GM12878 (cell line): Measurements from ENCODE around the gene SHH. TPM values are rescaled to one million over a fixed set of nuclear protein-coding genes. Genes with fewer than 3 reads are reported as not detected.

Experiments
- ATAC-seq: fragments of 200-7000 bp; cut with Tn5 transposase; 3 replicates; pipeline ENCODE4 v1.9.1; 2020; ENCODE audit warnings: mild to moderate bottlenecking, moderate library complexity
- BruUV-seq: library from RNA; stranded (reverse); fragments of 400-500 nt; replicated peaks from 2 replicates; lab custom pipeline; 2021; lab: Mats Ljungman, UMichigan
- CTCF ChIA-PET: fragments of 300-600 bp; sonication (Branson Sonifier 250); formaldehyde crosslinking; extraction: SDS; loops from one replicate; lab custom pipeline; 2021; ENCODE audit warnings: inconsistent platforms; lab: Yijun Ruan, JAX
- POLR2A ChIA-PET: fragments of 350-600 bp; formaldehyde crosslinking; extraction: SDS; loops from one replicate; lab custom pipeline; 2021; ENCODE audit warnings: inconsistent platforms; lab: Charles Lee
- RAD21 ChIA-PET: fragments of 300-600 bp; sonication (Branson Sonifier 250); formaldehyde crosslinking; loops from one replicate; lab custom pipeline; 2023; ENCODE audit warnings: antibody characterized with exemption; ENCODE audit not compliant: unreplicated experiment; lab: Charles Lee
- SMC1A ChIA-PET: fragments of 300-600 bp; sonication (Branson Sonifier 250); formaldehyde crosslinking; loops from one replicate; lab custom pipeline; 2023; ENCODE audit not compliant: unreplicated experiment, uncharacterized antibody; lab: Charles Lee
- DNase-seq: peaks from one replicate; pipeline ENCODE4 v3.0.0-alpha.2; 2011; ENCODE audit warnings: low read depth, low spot score
- FAIRE-seq: peaks from 3 replicates; lab custom pipeline; 2011; peaks lifted over from hg19 to GRCh38; lab: Jason Lieb, UNC
- H2AFZ ChIP-seq: 2 replicates; pipeline ENCODE4 v1.6.0; 2011; ENCODE audit warnings: low read depth, low read length, control low read depth; ENCODE audit not compliant: control insufficient read depth
- H3K27ac ChIP-seq: 2 replicates; pipeline ENCODE4 v1.5.1; 2011; ENCODE audit warnings: control low read depth; ENCODE audit not compliant: control insufficient read depth, insufficient read depth
- H3K27me3 ChIP-seq, 2 experiments: replicated peaks in 1 of 2; 2 replicates each; pipeline versions ENCODE4 v1.6.0 to v1.6.1; 2011; ENCODE audit warnings: low read length in 1 of 2; ENCODE audit not compliant: control insufficient read depth in 2 of 2, insufficient read depth in 2 of 2
- H3K36me3 ChIP-seq, 2 experiments: 2 replicates each; pipeline ENCODE4 v1.5.1; 2011; ENCODE audit warnings: low read length in 1 of 2; ENCODE audit not compliant: control insufficient read depth in 2 of 2, insufficient read depth in 2 of 2
- H3K4me1 ChIP-seq: 2 replicates; pipeline ENCODE4 v1.6.1; 2011; ENCODE audit warnings: mild to moderate bottlenecking, low read length, moderate library complexity, mixed read lengths; ENCODE audit not compliant: control insufficient read depth, insufficient read depth
- H3K4me2 ChIP-seq: 2 replicates; pipeline ENCODE4 v1.6.0; 2011; ENCODE audit warnings: control low read depth; ENCODE audit not compliant: control insufficient read depth, insufficient read depth
- H3K4me3 ChIP-seq: fragments of 200-600 bp; sonication (generic); 2 replicates; pipeline ENCODE4 v1.5.1; 2016
- H3K79me2 ChIP-seq: 2 replicates; pipeline ENCODE4 v1.6.0; 2011; ENCODE audit warnings: low read length; ENCODE audit not compliant: control insufficient read depth, insufficient read depth
- H3K9ac ChIP-seq: 2 replicates; pipeline ENCODE4 v1.8.0; 2011; ENCODE audit warnings: low read length, control low read depth, mixed read lengths; ENCODE audit not compliant: control insufficient read depth, insufficient read depth
- H3K9me3 ChIP-seq: replicated peaks from 3 replicates; pipeline ENCODE4 v1.5.1; 2011; ENCODE audit warnings: mild to moderate bottlenecking, low read length; ENCODE audit not compliant: control insufficient read depth, insufficient read depth
- H4K20me1 ChIP-seq: 2 replicates; pipeline ENCODE4 v1.6.0; 2011; ENCODE audit not compliant: control insufficient read depth, insufficient read depth
- BCL3 ChIP-seq: IDR thresholded peaks from 2 replicates; pipeline ENCODE4 v1.6.1; 2011; ENCODE audit warnings: borderline replicate concordance, low read depth, mild to moderate bottlenecking, moderate library complexity, low read length; ENCODE audit not compliant: insufficient read depth, poor library complexity, severe bottlenecking
- CBX3 ChIP-seq: fragments of 200-600 bp; sonication (generic); IDR thresholded peaks from 2 replicates; pipeline ENCODE4 v1.6.1; 2016; ENCODE audit warnings: low read depth, borderline replicate concordance
- CBX5 ChIP-seq: sonication (generic); IDR thresholded peaks from 2 replicates; pipeline ENCODE4 v1.6.1; 2016; ENCODE audit warnings: low read depth, moderate library complexity, mild to moderate bottlenecking, inconsistent platforms
- CEBPB ChIP-seq, 2 experiments: fragments of 150-350 bp in 1 of 2; IDR thresholded peaks; 2 replicates each; pipeline ENCODE4 v1.6.1; 2012 to 2014; ENCODE audit warnings: low read depth in 2 of 2, low read length in 2 of 2, borderline replicate concordance in 1 of 2, inconsistent platforms in 1 of 2
- CHD1 ChIP-seq: IDR thresholded peaks from 2 replicates; pipeline ENCODE4 v1.6.1; 2012; ENCODE audit warnings: low read depth, low read length, improper control_type of control experiment
- CREM ChIP-seq: IDR thresholded peaks from 2 replicates; pipeline ENCODE4 v1.6.1; 2014; ENCODE audit warnings: antibody characterized with exemption, low read depth
- EED ChIP-seq: sonication (generic); IDR thresholded peaks from 2 replicates; pipeline ENCODE4 v1.6.1; 2016; ENCODE audit warnings: antibody characterized with exemption, low read depth
- EP300 ChIP-seq, 2 experiments: fragments of 150-350 bp in 1 of 2; IDR thresholded peaks; 2 replicates each; pipeline ENCODE4 v1.6.1; 2011 to 2012; ENCODE audit warnings: low read depth in 2 of 2, low read length in 2 of 2, borderline replicate concordance in 1 of 2, improper control_type of control experiment in 1 of 2, inconsistent platforms in 1 of 2; ENCODE audit not compliant: control insufficient read depth in 1 of 2
- FOS ChIP-seq: IDR thresholded peaks from 3 replicates; pipeline ENCODE4 v1.6.1; 2011; ENCODE audit warnings: borderline replicate concordance; ENCODE audit not compliant: insufficient read length; ENCODE audit errors: extremely low read depth
- FOXM1 ChIP-seq: IDR thresholded peaks from 2 replicates; pipeline ENCODE4 v1.6.1; 2012; ENCODE audit warnings: low read depth, mild to moderate bottlenecking, inconsistent platforms, low read length, moderate library complexity
- IRF4 ChIP-seq: IDR thresholded peaks from 2 replicates; pipeline ENCODE4 v1.6.1; 2011; ENCODE audit warnings: low read depth, low read length
- POLR2A ChIP-seq: IDR thresholded peaks from 2 replicates; pipeline ENCODE4 v1.6.1; 2011; ENCODE audit warnings: low read depth, mild to moderate bottlenecking, low read length
- RCOR1 ChIP-seq: conservative IDR thresholded peaks from 2 replicates; pipeline ENCODE4 v1.6.1; 2012; ENCODE audit warnings: low read depth, low read length, improper control_type of control experiment
- RUNX3 ChIP-seq: IDR thresholded peaks from 2 replicates; pipeline ENCODE4 v1.6.1; 2012; ENCODE audit warnings: low read length, inconsistent platforms
- SPI1 ChIP-seq: IDR thresholded peaks from 2 replicates; pipeline ENCODE4 v1.6.1; 2011; ENCODE audit warnings: low read depth, mild to moderate bottlenecking, low read length, moderate library complexity, borderline replicate concordance; ENCODE audit not compliant: insufficient read depth
- STAT3 ChIP-seq: IDR thresholded peaks from 2 replicates; pipeline ENCODE4 v1.6.1; 2011; ENCODE audit warnings: low read depth, low read length, improper control_type of control experiment
- TBL1XR1 ChIP-seq: IDR thresholded peaks from 2 replicates; pipeline ENCODE4 v1.6.1; 2012; ENCODE audit warnings: low read depth, low read length, improper control_type of control experiment
- ZBTB40 ChIP-seq: fragments of 450-650 bp; IDR thresholded peaks from 2 replicates; pipeline ENCODE4 v1.6.1; 2016; ENCODE audit warnings: mild to moderate bottlenecking, moderate library complexity, borderline replicate concordance
- WGBS: methylation state at CpG from one replicate; pipeline ENCODE4 v1.1.6; 2016; ENCODE audit warnings: low lambda C conversion rate; ENCODE audit not compliant: insufficient replicate concordance, insufficient coverage; ENCODE audit errors: missing lambda C conversion rate; 5-methylcytosine and 5-hydroxymethylcytosine counted together
- in situ Hi-C: fragments of 300-500 bp; cut with MboI; formaldehyde crosslinking; loops from 9 replicates; pipeline ENCODE4 v1.14.3; 2018; ENCODE audit warnings: mixed read lengths
- intact Hi-C: fragments of 100-400 bp; cut with micrococcal nuclease; formaldehyde crosslinking; loops from one replicate; pipeline ENCODE4 v1.14.2; 2022; ENCODE audit not compliant: unreplicated experiment
- polyA plus RNA-seq, 11 experiments: library from polyadenylated mRNA; depleted of rRNA in 4 of 11; unstranded in 6 of 11; stranded (reverse) in 5 of 11; fragments of >200 nt; fragmentation: Nextera tagmentation in 4 of 11; fragmentation: Illumina TruSeq in 1 of 11; extraction: Ambion mirVana in 4 of 11; extraction: Trizol in 1 of 11; gene quantifications; 1 replicate in 1 of 11; 2 replicates in 10 of 11; pipeline versions ENCODE4 v1.2.1 to v1.2.3, GENCODE V29; 2011 to 2016; ENCODE audit warnings: inconsistent platforms in 2 of 11, missing spikeins in 2 of 11, low read depth in 1 of 11
- total RNA-seq, 4 experiments: library from RNA; depleted of rRNA in 3 of 4; stranded (reverse); fragments of >200 nt in 3 of 4; fragmentation: Illumina TruSeq in 1 of 4; extraction: Trizol in 1 of 4; gene quantifications; 2 replicates each; pipeline versions ENCODE4 v1.2.1 to v1.2.3, GENCODE V29; 2013 to 2021

SHH gene
- total and polyA plus RNA-seq, 10 of the 15 experiments (the other 5 are each of a cell fraction or from before 2014, with no cell fraction given) = not detected

- Histone ChIP-seq H4K20me1 (no peaks in the 10 kb centered on the region), H3K27ac (peak overlapping the region; percentile 69), H3K4me1 (peaks cover 42% of the 10 kb centered on the region), H2AFZ (no peak overlapping the region), H3K36me3 (peaks cover 10 to 14% of the 10 kb centered on the region in 2 experiments), H3K27me3 (no peaks in the 10 kb centered on the region), H3K4me3 (peak overlapping the region; percentile 36; the same call in 1 of the 2 replicates), H3K9me3 (peaks cover 15% of the 10 kb centered on the region; the same call in 2 of the 3 replicates), H3K4me2 (peak overlapping the region; percentile 76), H3K9ac (no peak overlapping the region), H3K79me2 (peaks cover 76% of the 10 kb centered on the region)
- ChIA-PET SMC1A (interaction anchor here (0.7 kb wide), 1 partner anchor 11 kb away, joined by 3 read pairs; no protein-coding TSS in a partner anchor), RAD21 (no interaction called here), POLR2A (no interaction called here), CTCF (interaction anchor here (0.5 to 3.6 kb wide), 3 partner anchors 10 to 880 kb away, joined by 3 to 17 read pairs (median 5); no protein-coding TSS in a partner anchor)
- FAIRE-seq (peak; percentile 71), ATAC-seq (peak; percentile 50), DNase-seq (no peak)
- intact Hi-C loops (loop anchor here (10.0 kb wide), 1 partner anchor 552 kb away; no protein-coding TSS in a partner anchor), in situ Hi-C loops (loop anchor here (10.0 to 25.0 kb wide), 2 partner anchors 369 to 552 kb away; no protein-coding TSS in a partner anchor)
- WGBS = 73% methylated on average over 9 of the region's 9 CpGs
- BruUV-seq = no TSS peak
- no peak for TF ChIP-seq BCL3
- TF ChIP-seq RUNX3 = peak; percentile 25; the same call in 1 of the 2 replicates
- TF ChIP-seq POLR2A = no peak
- TF ChIP-seq TBL1XR1 = no peak
- TF ChIP-seq FOS = no peak
- TF ChIP-seq IRF4 = 0 out of 2 replicates have a peak, but pooled peaks have one; percentile 36
- no peak for TF ChIP-seq CBX5
- TF ChIP-seq CBX3 = no peak
- peak; percentile 73; the same call in 1 of the 2 replicates for TF ChIP-seq SPI1
- no peak for TF ChIP-seq STAT3
- TF ChIP-seq ZBTB40 = no peak
- no peak for TF ChIP-seq CEBPB (IDR thresholded peaks at IDR 0.05; ENCODE audit: borderline replicate concordance in 1 of 2, low read depth in 2 of 2, low read length in 2 of 2)
- TF ChIP-seq EED = no peak
- TF ChIP-seq CHD1 = no peak
- no peak for TF ChIP-seq CREM
- no peak for TF ChIP-seq FOXM1
- no peak for TF ChIP-seq RCOR1
- TF ChIP-seq EP300 (IDR thresholded peaks at IDR 0.05; ENCODE audit: borderline replicate concordance in 1 of 2, control insufficient read depth in 1 of 2, low read depth in 2 of 2, low read length in 2 of 2) = 0 out of 4 replicates have a peak, but pooled peaks of 1 of the 2 experiments have one; percentile 13
Observed at GRCh38 chr7:155756322-155756721, 55.9 kb downstream of the SHH start.
